Activated naive CD4-positive, alpha-beta T cell treated with anti-CD3 and anti-CD28 coated beads, Interleukin-2, amount 50 U/mL, for 72 hours (primary cell): ENCODE results near the gene ANKRD10. TPM values are rescaled to one million over a fixed set of nuclear protein-coding genes. Genes with fewer than 3 reads are reported as not detected.
A peak's percentile ranks its signal among the peaks of the same experiment; 100 is the strongest.

Source experiments
- ATAC-seq, 2 donors: fragments of 150-1000 bp; cut with Tn5 transposase; 2 replicates each; pipeline ENCODE4 v1.10.0; 2021; ENCODE audit warnings: mild to moderate bottlenecking in 2 of 2, moderate library complexity in 2 of 2
- DNase-seq, 2 donors: peaks; one replicate each; pipeline ENCODE4 v3.0.0; 2021 to 2022; ENCODE audit warnings: low spot score in 2 of 2
- H3K27ac Mint-ChIP-seq, 2 donors: one replicate each; pipeline ENCODE4 v1.8.0; 2022; ENCODE audit warnings: mild to moderate bottlenecking in 2 of 2, mixed read lengths in 2 of 2
- H3K36me3 Mint-ChIP-seq, 2 donors: one replicate each; pipeline ENCODE4 v1.8.0; 2022; ENCODE audit warnings: mixed read lengths in 2 of 2
- H3K9me3 Mint-ChIP-seq, 2 donors: one replicate each; pipeline ENCODE4 v1.8.0; 2022; ENCODE audit warnings: mixed read lengths in 2 of 2
- total RNA-seq, 2 donors: library from RNA; stranded (reverse); gene quantifications; one replicate each; pipeline ENCODE4 v1.2.3, GENCODE V29; 2022

ANKRD10 gene
- total RNA-seq, 2 donors from 2014 or later, result 160 to 162 TPM

GRCh38 chr13:110869231-110869804 is 45.6 kb downstream of the ANKRD10 start:
- no peak overlapping the region for H3K27ac Mint-ChIP-seq
- no peaks in the 10 kb centered on the region for H3K9me3 Mint-ChIP-seq
- DNase-seq (no peak), ATAC-seq (no peak)
- H3K36me3 Mint-ChIP-seq, result no peaks in the 10 kb centered on the region

- no peaks in the 10 kb centered on the region for H3K36me3 Mint-ChIP-seq
- DNase-seq (no peak), ATAC-seq (no peak)
- no peaks in the 10 kb centered on the region for H3K9me3 Mint-ChIP-seq
- H3K27ac Mint-ChIP-seq, result no peak overlapping the region
Observed at GRCh38 chr13:110868720-110869119, 46.1 kb downstream of the ANKRD10 start.

- ATAC-seq, result no peak
- Mint-ChIP-seq H3K36me3 (no peaks in the 10 kb centered on the region), H3K27ac (no peak overlapping the region), H3K9me3 (no peaks in the 10 kb centered on the region)
- DNase-seq, result no peak
Observed at GRCh38 chr13:110867380-110867779, 47.5 kb downstream of the ANKRD10 start.

- ATAC-seq, result no peak
- no peak overlapping the region for H3K27ac Mint-ChIP-seq
Observed at GRCh38 chr13:110866491-110867170, 48.2 kb downstream of the ANKRD10 start.

GRCh38 chr13:110863685-110864084 is 51.2 kb downstream of the ANKRD10 start:
- ATAC-seq, result no peak

More at GRCh38 chr13:110866491-110867170, 48.2 kb downstream of the ANKRD10 start:
- DNase-seq, result no peak
- H3K36me3 Mint-ChIP-seq, result no peaks in the 10 kb centered on the region
- H3K9me3 Mint-ChIP-seq, result no peaks in the 10 kb centered on the region

GRCh38 chr13:110860983-110861382 is 53.9 kb downstream of the ANKRD10 start:
- H3K27ac Mint-ChIP-seq, result no peak overlapping the region
- no peak for ATAC-seq
- DNase-seq, result no peak
- H3K36me3 Mint-ChIP-seq, result peaks cover 3 to 11% of the 10 kb centered on the region in 2 donors
- peaks cover 0 to 11% of the 10 kb centered on the region in 2 donors for H3K9me3 Mint-ChIP-seq

More at GRCh38 chr13:110863685-110864084, 51.2 kb downstream of the ANKRD10 start:
- Mint-ChIP-seq H3K27ac (no peak overlapping the region), H3K9me3 (no peaks in the 10 kb centered on the region), H3K36me3 (no peaks in the 10 kb centered on the region)
- no peak for DNase-seq

- Mint-ChIP-seq H3K9me3 (peaks cover 0 to 14% of the 10 kb centered on the region in 2 donors), H3K27ac (no peak overlapping the region), H3K36me3 (peaks cover 7 to 15% of the 10 kb centered on the region in 2 donors)
- ATAC-seq (peak in 1 of 2 donors; percentile 75), DNase-seq (no peak)
Observed at GRCh38 chr13:110856942-110857835, 57.7 kb downstream of the ANKRD10 start.

GRCh38 chr13:110855363-110855762 is 59.5 kb downstream of the ANKRD10 start:
- Mint-ChIP-seq H3K27ac (no peak overlapping the region), H3K36me3 (peaks cover 7 to 15% of the 10 kb centered on the region in 2 donors), H3K9me3 (peaks cover 0 to 14% of the 10 kb centered on the region in 2 donors)
- DNase-seq (no peak), ATAC-seq (no peak)

GRCh38 chr13:110854866-110855265 is 60.0 kb downstream of the ANKRD10 start:
- ATAC-seq (no peak), DNase-seq (no peak)
- Mint-ChIP-seq H3K36me3 (peaks cover 7 to 15% of the 10 kb centered on the region in 2 donors), H3K27ac (peak overlapping the region in 1 of 2 donors; percentile 45), H3K9me3 (peaks cover 0 to 14% of the 10 kb centered on the region in 2 donors)

GRCh38 chr13:110853235-110853721 is 61.6 kb downstream of the ANKRD10 start:
- Mint-ChIP-seq H3K27ac (no peak overlapping the region), H3K36me3 (peaks cover 7 to 15% of the 10 kb centered on the region in 2 donors), H3K9me3 (peaks cover 0 to 14% of the 10 kb centered on the region in 2 donors)
- ATAC-seq (no peak), DNase-seq (no peak)

GRCh38 chr13:110850840-110851239 is 64.0 kb downstream of the ANKRD10 start:
- Mint-ChIP-seq H3K9me3 (peaks cover 0 to 3% of the 10 kb centered on the region in 2 donors), H3K27ac (no peak overlapping the region), H3K36me3 (peaks cover 2 to 3% of the 10 kb centered on the region in 2 donors)
- no peak for ATAC-seq
- DNase-seq, result no peak

- H3K9me3 Mint-ChIP-seq, result no peaks in the 10 kb centered on the region
- no peaks in the 10 kb centered on the region for H3K36me3 Mint-ChIP-seq
- ATAC-seq, result no peak
- no peak overlapping the region for H3K27ac Mint-ChIP-seq
- DNase-seq, result no peak
Observed at GRCh38 chr13:110850006-110850405, 64.9 kb downstream of the ANKRD10 start.

GRCh38 chr13:110845520-110845919 is 69.3 kb downstream of the ANKRD10 start:
- no peak for ATAC-seq
- H3K9me3 Mint-ChIP-seq, result peaks cover 0 to 5% of the 10 kb centered on the region in 2 donors
- H3K27ac Mint-ChIP-seq, result no peak overlapping the region
- H3K36me3 Mint-ChIP-seq, result peaks cover 0 to 8% of the 10 kb centered on the region in 2 donors
- DNase-seq, result no peak

GRCh38 chr13:110841846-110842245 is 73.0 kb downstream of the ANKRD10 start:
- Mint-ChIP-seq H3K9me3 (peaks cover 0 to 5% of the 10 kb centered on the region in 2 donors), H3K27ac (no peak overlapping the region), H3K36me3 (peaks cover 0 to 8% of the 10 kb centered on the region in 2 donors)
- no peak for DNase-seq
- ATAC-seq, result no peak

GRCh38 chr13:110841406-110841805 is 73.5 kb downstream of the ANKRD10 start:
- Mint-ChIP-seq H3K9me3 (peaks cover 0 to 5% of the 10 kb centered on the region in 2 donors), H3K36me3 (peaks cover 0 to 8% of the 10 kb centered on the region in 2 donors), H3K27ac (no peak overlapping the region)
- no peak for ATAC-seq
- no peak for DNase-seq

- DNase-seq, result no peak
- H3K9me3 Mint-ChIP-seq, result peaks cover 0 to 5% of the 10 kb centered on the region in 2 donors
- H3K36me3 Mint-ChIP-seq, result peaks cover 0 to 8% of the 10 kb centered on the region in 2 donors
- H3K27ac Mint-ChIP-seq, result no peak overlapping the region
- no peak for ATAC-seq
Observed at GRCh38 chr13:110838867-110839538, 75.9 kb downstream of the ANKRD10 start.
